ENCODE results near the gene SLC25A13. TPM values are rescaled to one million over a fixed set of nuclear protein-coding genes. Genes with fewer than 3 reads are reported as not detected.

Gene SLC25A13
- total and polyA plus RNA-seq, 2 of the 8 experiments (the other 6 are each of a cell fraction or from before 2014, with no cell fraction given): 30.8 to 85.4 TPM

DNA sequence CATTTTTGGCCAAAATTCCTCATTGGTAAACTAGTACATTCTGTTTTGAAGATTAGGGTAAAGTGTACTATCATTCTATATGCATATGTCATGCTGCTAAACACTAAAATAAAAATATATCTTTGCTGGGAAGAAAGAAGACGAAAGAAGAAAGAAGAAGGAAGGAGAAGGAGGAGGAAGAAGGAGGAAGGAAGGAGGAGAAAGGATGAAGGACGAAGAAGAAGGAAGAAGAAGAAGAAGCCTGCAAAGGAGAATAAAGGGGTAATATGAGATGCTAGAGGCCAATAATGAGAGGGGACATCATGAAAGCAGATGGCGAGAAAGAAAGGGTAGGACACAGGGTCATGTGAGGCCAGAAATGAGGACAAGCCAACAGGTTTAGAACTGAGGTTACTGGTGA, 8.0 kb downstream of the SLC25A13 start:
- H4K5ac ChIP-seq (ENCODE audit: insufficient read length, low read depth, low read length): no peak overlapping the region
- no peak overlapping the region for H3K4me3 ChIP-seq (ENCODE audit: extremely low read depth in 1 of 4, insufficient read depth in 2 of 4, low read depth in 3 of 4, low read length in 4 of 4)
- peaks cover 3 to 16% of the 10 kb centered on the region in 2 experiments for H4K20me1 ChIP-seq (replicated peaks in 1 of 2; ENCODE audit: control insufficient read depth in 1 of 2, insufficient read depth in 2 of 2, low read length in 2 of 2)
- 0 out of 8 replicates have a peak, but pooled peaks cover 0 to 2% (median 0%) of the 10 kb centered on the region in 4 experiments for H3K36me3 ChIP-seq (ENCODE audit: control insufficient read depth in 2 of 4, insufficient read depth in 4 of 4, low read length in 3 of 4)
- no peak overlapping the region for H3K56ac ChIP-seq (replicated peaks; ENCODE audit: insufficient read length, low read depth, low read length)
- no peaks in the 10 kb centered on the region for H3K9me3 ChIP-seq (ENCODE audit: insufficient read depth in 2 of 2, low read depth in 1 of 2, low read length in 1 of 2)
- H2AK5ac ChIP-seq (ENCODE audit: low read depth, low read length): no peak overlapping the region
- FAIRE-seq (no peak), DNase-seq (ENCODE audit: low read depth in 1 of 2, low spot score in 2 of 2) (no peak)
- H4K8ac ChIP-seq (ENCODE audit: extremely low read depth, insufficient read depth, low read length): no peak overlapping the region
- no peak overlapping the region for H2BK15ac ChIP-seq (ENCODE audit: low read length)
- 83% methylated on average over 3 of the region's 3 CpGs; no CpG with 5 or more reads in 1 of the 2 experiments for WGBS, 2 experiments (ENCODE audit: extremely low coverage in 1 of 2, insufficient coverage in 1 of 2, insufficient read length in 1 of 2, insufficient replicate concordance in 2 of 2, low coverage in 1 of 2, low lambda C conversion rate in 2 of 2, missing lambda C conversion rate in 1 of 2)
- H3K4me1 ChIP-seq (replicated peaks in 1 of 4; ENCODE audit: control insufficient read depth in 3 of 4, insufficient read depth in 4 of 4, low read length in 3 of 4): peaks cover 0 to 12% (median 5%) of the 10 kb centered on the region in 4 experiments; a peak in 5 of 7 replicates
- peaks cover 12% of the 10 kb centered on the region; the same call in 1 of the 2 replicates for H3K79me1 ChIP-seq (ENCODE audit: low read depth, low read length)
- no peaks in the 10 kb centered on the region for H3K27me3 ChIP-seq (replicated peaks in 1 of 4; ENCODE audit: control insufficient read depth in 3 of 4, extremely low read depth in 1 of 4, insufficient read depth in 3 of 4, low read length in 3 of 4)
- no peaks in the 10 kb centered on the region; the same call in 1 of the 2 replicates for H3K23me2 ChIP-seq (ENCODE audit: low read depth, low read length)
- H4K91ac ChIP-seq (replicated peaks; ENCODE audit: insufficient read length, low read length): no peak overlapping the region
- 0 out of 4 replicates have a peak overlapping the region, but pooled peaks of 1 of the 2 experiments have one; percentile 13 for H3K4me2 ChIP-seq (ENCODE audit: insufficient read depth in 1 of 2, low read depth in 2 of 2, low read length in 2 of 2)
- no peak overlapping the region for H3K23ac ChIP-seq (ENCODE audit: insufficient read length)
- ChIA-PET CTCF (ENCODE audit: partially characterized antibody) (no interaction called here), POLR2A (ENCODE audit: partially characterized antibody) (no interaction called here)
- no peak overlapping the region for H2AFZ ChIP-seq (ENCODE audit: low read length)
- no peak overlapping the region for H3K14ac ChIP-seq (ENCODE audit: insufficient read length)
- peaks cover 9 to 96% of the 10 kb centered on the region in 2 experiments for H3K79me2 ChIP-seq (ENCODE audit: control insufficient read depth in 1 of 2, insufficient read depth in 2 of 2, low read length in 2 of 2)
- no peak overlapping the region for H2BK20ac ChIP-seq (ENCODE audit: low read length)
- H3K18ac ChIP-seq (ENCODE audit: extremely low read depth, low read length): no peak overlapping the region
- H3K9ac ChIP-seq (replicated peaks in 1 of 4; ENCODE audit: extremely low read depth in 1 of 4, low read depth in 3 of 4, low read length in 3 of 4): no peak overlapping the region
- H3K4ac ChIP-seq (replicated peaks; ENCODE audit: insufficient read length, low read depth, low read length): no peak overlapping the region
- no peak overlapping the region for H2BK5ac ChIP-seq (ENCODE audit: low read depth, low read length)
- H2BK12ac ChIP-seq (ENCODE audit: low read depth, low read length): no peak overlapping the region
- H3K27ac ChIP-seq (ENCODE audit: low read depth, low read length): no peak overlapping the region
- H2BK120ac ChIP-seq (replicated peaks; ENCODE audit: low read depth, low read length): no peak overlapping the region
- no peak for TF ChIP-seq JUND (IDR thresholded peaks at IDR 0.05; ENCODE audit: low read length)
- TF ChIP-seq RAD21 (IDR thresholded peaks at IDR 0.05 in 1 of 2, conservative IDR thresholded peaks at IDR 0.05 in 1 of 2; ENCODE audit: low read depth in 2 of 2, low read length in 2 of 2): no peak
- no peak for TF ChIP-seq RNF2 (IDR thresholded peaks at IDR 0.05; ENCODE audit: borderline replicate concordance, low read depth, low read length, missing control alignments, poor library complexity, severe bottlenecking)
- no peak for TF ChIP-seq SUZ12 (IDR thresholded peaks at IDR 0.05; ENCODE audit: low read length)

Data from H1 (cell line).